HepG2 (cell line): Measurements from ENCODE around the gene TBC1D16. TPM values are rescaled to one million over a fixed set of nuclear protein-coding genes. Genes with fewer than 3 reads are reported as not detected.

Experiments used
- EEA1 ChIP-seq: sonication (generic); formaldehyde crosslinking; IDR thresholded peaks from 2 replicates; pipeline ENCODE4 v1.5.1; 2020; ENCODE audit warnings: mild to moderate bottlenecking, missing genetic modification reagents, borderline replicate concordance
- HDAC2 ChIP-seq: sonication (generic); formaldehyde crosslinking; IDR thresholded peaks from 2 replicates; pipeline ENCODE4 v1.4.0; 2020; ENCODE audit warnings: missing genetic modification reagents
- HMG20A ChIP-seq: IDR thresholded peaks from 2 replicates; pipeline ENCODE4 v1.6.1; 2016; ENCODE audit warnings: borderline replicate concordance
- IKZF4 ChIP-seq: sonication (generic); formaldehyde crosslinking; IDR thresholded peaks from 2 replicates; pipeline ENCODE4 v1.5.1; 2020; ENCODE audit warnings: borderline replicate concordance, mild to moderate bottlenecking, low read depth, missing genetic modification reagents; ENCODE audit errors: not compliant biosample characterization
- KDM4B ChIP-seq: sonication (generic); formaldehyde crosslinking; IDR thresholded peaks from 2 replicates; pipeline ENCODE4 v1.4.0; 2020; ENCODE audit warnings: missing genetic modification reagents
- MED1 ChIP-seq: sonication (generic); formaldehyde crosslinking; IDR thresholded peaks from 2 replicates; pipeline ENCODE4 v1.4.0; 2020; ENCODE audit warnings: missing genetic modification reagents
- NCOA1 ChIP-seq: sonication (generic); formaldehyde crosslinking; IDR thresholded peaks from 2 replicates; pipeline ENCODE4 v1.9.0; 2021; ENCODE audit warnings: missing genetic modification reagents
- POLR2AphosphoS5 ChIP-seq: IDR thresholded peaks from 2 replicates; pipeline ENCODE4 v1.6.1; 2012; ENCODE audit warnings: low read depth, low read length
- POLR2G ChIP-seq: fragments of 200-400 bp; formaldehyde crosslinking; IDR thresholded peaks from 2 replicates; pipeline ENCODE4 v1.6.1; 2018; ENCODE audit warnings: mild to moderate bottlenecking, low read depth, low read length, moderate library complexity
- RFX5 ChIP-seq: IDR thresholded peaks from 2 replicates; pipeline ENCODE4 v1.6.1; 2011; ENCODE audit warnings: low read depth, low read length, improper control_type of control experiment
- TEAD3 ChIP-seq: optimal IDR thresholded peaks from 2 replicates; pipeline ENCODE3; 2016; ENCODE audit warnings: borderline replicate concordance
- TMF1 ChIP-seq: sonication (generic); formaldehyde crosslinking; IDR thresholded peaks from 2 replicates; pipeline ENCODE4 v1.8.1; 2022; ENCODE audit warnings: low read depth, missing genetic modification reagents
- TOE1 ChIP-seq: sonication (generic); formaldehyde crosslinking; IDR thresholded peaks from 2 replicates; pipeline ENCODE4 v1.4.0; 2020; ENCODE audit warnings: mild to moderate bottlenecking, missing genetic modification reagents
- ZC3H4 ChIP-seq: sonication (generic); formaldehyde crosslinking; IDR thresholded peaks from 2 replicates; pipeline ENCODE4 v1.4.0; 2020; ENCODE audit warnings: missing genetic modification reagents, borderline replicate concordance
- ZNF720 ChIP-seq: sonication (generic); formaldehyde crosslinking; IDR thresholded peaks from 2 replicates; pipeline ENCODE4 v1.4.0; 2020; ENCODE audit warnings: missing genetic modification reagents
- polyA plus RNA-seq, 8 experiments: library from polyadenylated mRNA; depleted of rRNA in 3 of 8; stranded (reverse) in 7 of 8; unstranded in 1 of 8; fragments of >200 nt; fragmentation: Illumina TruSeq in 4 of 8; extraction: Trizol in 4 of 8; gene quantifications; 2 replicates each; pipeline versions ENCODE4 v1.2.1 to v1.2.3, GENCODE V29; 2011 to 2016; ENCODE audit warnings: low read depth in 4 of 8, missing spikeins in 1 of 8, mixed read lengths in 1 of 8; ENCODE audit not compliant: insufficient read depth in 1 of 8
- total RNA-seq, 5 experiments: library from RNA; depleted of rRNA; stranded (reverse); fragments of >200 nt; fragmentation: Illumina TruSeq; extraction: Trizol; gene quantifications; 2 replicates each; pipeline ENCODE4 v1.2.3, GENCODE V29; 2016; ENCODE audit warnings: low read depth in 1 of 5
- TF ChIP-seq, protein P1 (sequence below): IDR thresholded peaks from 2 replicates; pipeline ENCODE4 v1.6.1; 2016; ENCODE audit warnings: missing genetic modification reagents, missing compliant biosample characterization
- TF ChIP-seq, protein P2 (sequence below): sonication (generic); formaldehyde crosslinking; conservative IDR thresholded peaks from 2 replicates; pipeline ENCODE4 v1.4.0; 2020; ENCODE audit warnings: missing genetic modification reagents
- TF ChIP-seq, protein P3 (sequence below): sonication (generic); formaldehyde crosslinking; IDR thresholded peaks from 2 replicates; pipeline ENCODE4 v1.4.0; 2020; ENCODE audit warnings: mild to moderate bottlenecking, missing genetic modification reagents
- TF ChIP-seq, protein P4 (sequence below): sonication (generic); formaldehyde crosslinking; IDR thresholded peaks from 2 replicates; pipeline ENCODE4 v1.5.0; 2020; ENCODE audit warnings: mild to moderate bottlenecking, low read depth, missing genetic modification reagents, borderline replicate concordance
- TF ChIP-seq, protein P5 (sequence below): sonication (generic); formaldehyde crosslinking; IDR thresholded peaks from 2 replicates; pipeline ENCODE4 v1.5.0; 2020; ENCODE audit warnings: mild to moderate bottlenecking, missing genetic modification reagents, borderline replicate concordance
- TF ChIP-seq, protein P6 (sequence below): sonication (generic); formaldehyde crosslinking; IDR thresholded peaks from 2 replicates; pipeline ENCODE4 v1.4.0; 2020; ENCODE audit warnings: mild to moderate bottlenecking, missing genetic modification reagents, borderline replicate concordance

The TBC1D16 gene
- total and polyA plus RNA-seq, 2 of the 13 experiments (the other 11 are each of a cell fraction or from before 2014, with no cell fraction given): 14.9 to 24.9 TPM

DNA sequence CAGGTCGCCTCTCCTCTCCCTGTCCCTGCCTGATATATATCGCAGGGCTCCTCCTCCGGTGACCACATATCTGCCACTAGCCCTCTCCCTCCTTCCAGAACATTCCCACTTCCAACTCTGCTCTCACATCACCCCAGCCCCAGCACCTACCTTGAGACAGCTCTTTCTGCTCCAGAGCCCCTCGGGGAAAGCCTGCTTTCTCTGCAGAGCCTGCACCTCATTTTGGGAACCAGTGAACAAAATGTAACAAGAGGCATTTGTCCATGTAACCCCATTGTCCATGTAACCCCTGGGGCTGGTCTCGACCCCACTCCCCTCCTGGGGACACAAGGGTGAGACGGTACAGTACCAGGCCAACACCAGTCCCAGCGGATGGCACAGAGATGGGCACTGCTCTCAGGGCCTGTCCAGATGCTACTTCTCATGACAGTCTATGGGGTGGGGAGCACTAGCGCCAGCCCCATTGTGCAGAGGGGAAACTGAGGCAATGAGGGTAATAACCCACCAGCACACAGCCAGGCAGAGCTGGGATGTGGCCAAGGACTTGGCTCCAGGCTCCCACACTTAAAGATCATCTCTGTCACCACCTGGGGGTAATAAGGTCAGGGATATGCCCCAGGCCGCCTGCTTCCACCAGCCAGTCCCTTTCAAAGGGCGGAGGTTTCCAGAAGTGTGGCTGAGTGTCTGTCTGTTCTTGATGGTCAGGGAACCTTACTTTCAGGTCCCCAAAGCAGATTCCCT is 42.9 kb downstream of the TBC1D16 start (continued):
- TF ChIP-seq EEA1 (no peak), HDAC2 (CRISPR knock-in tag) (no peak), TEAD3 (CRISPR knock-in tag) (no peak), POLR2G (peak; percentile 59; the same call in 1 of the 2 replicates), NCOA1 (CRISPR knock-in tag) (no peak), HMG20A (CRISPR knock-in tag) (no peak), ZC3H4 (CRISPR knock-in tag) (peak; percentile 100), TMF1 (no peak), MED1 (CRISPR knock-in tag) (0 out of 2 replicates have a peak, but pooled peaks have one; percentile 8), POLR2AphosphoS5 (no peak), IKZF4 (peak; percentile 36), RFX5 (no peak), ZNF720 (0 out of 2 replicates have a peak, but pooled peaks have one; percentile 42), TOE1 (CRISPR knock-in tag) (no peak), KDM4B (CRISPR knock-in tag) (no peak)
- TF ChIP-seq, protein P1, sequence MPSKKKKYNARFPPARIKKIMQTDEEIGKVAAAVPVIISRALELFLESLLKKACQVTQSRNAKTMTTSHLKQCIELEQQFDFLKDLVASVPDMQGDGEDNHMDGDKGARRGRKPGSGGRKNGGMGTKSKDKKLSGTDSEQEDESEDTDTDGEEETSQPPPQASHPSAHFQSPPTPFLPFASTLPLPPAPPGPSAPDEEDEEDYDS (CRISPR knock-in tag): no peak
- TF ChIP-seq, protein P2, sequence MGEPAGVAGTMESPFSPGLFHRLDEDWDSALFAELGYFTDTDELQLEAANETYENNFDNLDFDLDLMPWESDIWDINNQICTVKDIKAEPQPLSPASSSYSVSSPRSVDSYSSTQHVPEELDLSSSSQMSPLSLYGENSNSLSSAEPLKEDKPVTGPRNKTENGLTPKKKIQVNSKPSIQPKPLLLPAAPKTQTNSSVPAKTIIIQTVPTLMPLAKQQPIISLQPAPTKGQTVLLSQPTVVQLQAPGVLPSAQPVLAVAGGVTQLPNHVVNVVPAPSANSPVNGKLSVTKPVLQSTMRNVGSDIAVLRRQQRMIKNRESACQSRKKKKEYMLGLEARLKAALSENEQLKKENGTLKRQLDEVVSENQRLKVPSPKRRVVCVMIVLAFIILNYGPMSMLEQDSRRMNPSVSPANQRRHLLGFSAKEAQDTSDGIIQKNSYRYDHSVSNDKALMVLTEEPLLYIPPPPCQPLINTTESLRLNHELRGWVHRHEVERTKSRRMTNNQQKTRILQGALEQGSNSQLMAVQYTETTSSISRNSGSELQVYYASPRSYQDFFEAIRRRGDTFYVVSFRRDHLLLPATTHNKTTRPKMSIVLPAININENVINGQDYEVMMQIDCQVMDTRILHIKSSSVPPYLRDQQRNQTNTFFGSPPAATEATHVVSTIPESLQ (CRISPR knock-in tag): no peak; the same call in 1 of the 2 replicates
- TF ChIP-seq, protein P3, sequence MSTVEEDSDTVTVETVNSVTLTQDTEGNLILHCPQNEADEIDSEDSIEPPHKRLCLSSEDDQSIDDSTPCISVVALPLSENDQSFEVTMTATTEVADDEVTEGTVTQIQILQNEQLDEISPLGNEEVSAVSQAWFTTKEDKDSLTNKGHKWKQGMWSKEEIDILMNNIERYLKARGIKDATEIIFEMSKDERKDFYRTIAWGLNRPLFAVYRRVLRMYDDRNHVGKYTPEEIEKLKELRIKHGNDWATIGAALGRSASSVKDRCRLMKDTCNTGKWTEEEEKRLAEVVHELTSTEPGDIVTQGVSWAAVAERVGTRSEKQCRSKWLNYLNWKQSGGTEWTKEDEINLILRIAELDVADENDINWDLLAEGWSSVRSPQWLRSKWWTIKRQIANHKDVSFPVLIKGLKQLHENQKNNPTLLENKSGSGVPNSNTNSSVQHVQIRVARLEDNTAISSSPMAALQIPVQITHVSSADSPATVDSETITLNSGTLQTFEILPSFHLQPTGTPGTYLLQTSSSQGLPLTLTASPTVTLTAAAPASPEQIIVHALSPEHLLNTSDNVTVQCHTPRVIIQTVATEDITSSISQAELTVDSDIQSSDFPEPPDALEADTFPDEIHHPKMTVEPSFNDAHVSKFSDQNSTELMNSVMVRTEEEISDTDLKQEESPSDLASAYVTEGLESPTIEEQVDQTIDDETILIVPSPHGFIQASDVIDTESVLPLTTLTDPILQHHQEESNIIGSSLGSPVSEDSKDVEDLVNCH (CRISPR knock-in tag): no peak
- TF ChIP-seq, protein P4, sequence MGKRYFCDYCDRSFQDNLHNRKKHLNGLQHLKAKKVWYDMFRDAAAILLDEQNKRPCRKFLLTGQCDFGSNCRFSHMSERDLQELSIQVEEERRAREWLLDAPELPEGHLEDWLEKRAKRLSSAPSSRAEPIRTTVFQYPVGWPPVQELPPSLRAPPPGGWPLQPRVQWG (CRISPR knock-in tag): no peak
- TF ChIP-seq, protein P5, sequence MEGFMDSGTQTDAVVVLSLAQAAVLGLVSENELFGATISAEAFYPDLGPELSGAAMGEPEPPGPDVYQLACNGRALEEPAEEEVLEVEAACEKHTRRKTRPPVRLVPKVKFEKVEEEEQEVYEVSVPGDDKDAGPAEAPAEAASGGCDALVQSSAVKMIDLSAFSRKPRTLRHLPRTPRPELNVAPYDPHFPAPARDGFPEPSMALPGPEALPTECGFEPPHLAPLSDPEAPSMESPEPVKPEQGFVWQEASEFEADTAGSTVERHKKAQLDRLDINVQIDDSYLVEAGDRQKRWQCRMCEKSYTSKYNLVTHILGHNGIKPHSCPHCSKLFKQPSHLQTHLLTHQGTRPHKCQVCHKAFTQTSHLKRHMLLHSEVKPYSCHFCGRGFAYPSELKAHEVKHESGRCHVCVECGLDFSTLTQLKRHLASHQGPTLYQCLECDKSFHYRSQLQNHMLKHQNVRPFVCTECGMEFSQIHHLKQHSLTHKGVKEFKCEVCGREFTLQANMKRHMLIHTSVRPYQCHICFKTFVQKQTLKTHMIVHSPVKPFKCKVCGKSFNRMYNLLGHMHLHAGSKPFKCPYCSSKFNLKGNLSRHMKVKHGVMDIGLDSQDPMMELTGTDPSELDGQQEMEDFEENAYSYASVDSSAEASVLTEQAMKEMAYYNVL (CRISPR knock-in tag): no peak
- TF ChIP-seq, protein P6, sequence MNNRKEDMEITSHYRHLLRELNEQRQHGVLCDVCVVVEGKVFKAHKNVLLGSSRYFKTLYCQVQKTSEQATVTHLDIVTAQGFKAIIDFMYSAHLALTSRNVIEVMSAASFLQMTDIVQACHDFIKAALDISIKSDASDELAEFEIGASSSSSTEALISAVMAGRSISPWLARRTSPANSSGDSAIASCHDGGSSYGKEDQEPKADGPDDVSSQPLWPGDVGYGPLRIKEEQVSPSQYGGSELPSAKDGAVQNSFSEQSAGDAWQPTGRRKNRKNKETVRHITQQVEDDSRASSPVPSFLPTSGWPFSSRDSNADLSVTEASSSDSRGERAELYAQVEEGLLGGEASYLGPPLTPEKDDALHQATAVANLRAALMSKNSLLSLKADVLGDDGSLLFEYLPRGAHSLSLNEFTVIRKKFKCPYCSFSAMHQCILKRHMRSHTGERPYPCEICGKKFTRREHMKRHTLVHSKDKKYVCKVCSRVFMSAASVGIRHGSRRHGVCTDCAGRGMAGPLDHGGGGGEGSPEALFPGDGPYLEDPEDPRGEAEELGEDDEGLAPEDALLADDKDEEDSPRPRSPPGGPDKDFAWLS (CRISPR knock-in tag): no peak
